SU-DHL-6 (cell line): ENCODE results near the gene MTMR4.

Source experiments
- H2AFZ ChIP-seq: fragments of 200-600 bp; sonication (generic); 2 replicates; pipeline ENCODE4 v1.6.1; 2014; ENCODE audit warnings: low read depth, mild to moderate bottlenecking, moderate library complexity, mixed read lengths, antibody characterized with exemption, low read length; ENCODE audit not compliant: severe bottlenecking
- H3F3A ChIP-seq: fragments of 200-600 bp; shearing (Covaris generic); 2 replicates; pipeline ENCODE4 v1.6.0; 2016; ENCODE audit warnings: antibody characterized with exemption, mild to moderate bottlenecking; ENCODE audit not compliant: insufficient read depth
- H3K27ac ChIP-seq: fragments of 200-600 bp; sonication (generic); 2 replicates; pipeline ENCODE4 v1.5.1; 2016; ENCODE audit warnings: low read depth, mild to moderate bottlenecking, low read length, moderate library complexity, mixed read lengths
- H3K27me3 ChIP-seq: fragments of 200-600 bp; sonication (generic), shearing (Covaris generic); 2 replicates; pipeline ENCODE4 v1.6.0; 2014; ENCODE audit warnings: mild to moderate bottlenecking, low read length
- H3K36me3 ChIP-seq: fragments of 200-600 bp; sonication (generic); 2 replicates; pipeline ENCODE4 v1.6.1; 2014; ENCODE audit warnings: mild to moderate bottlenecking, low read length, mixed read lengths
- H3K4me2 ChIP-seq: fragments of 300-600, 200-600 bp; shearing (Covaris generic), sonication (generic); 2 replicates; pipeline ENCODE4 v1.6.0; 2014; ENCODE audit warnings: low read length, low read depth, mild to moderate bottlenecking; ENCODE audit not compliant: poor library complexity, severe bottlenecking
- H3K4me3 ChIP-seq: fragments of 200-600 bp; sonication (generic); 2 replicates; pipeline ENCODE4 v1.5.1; 2014; ENCODE audit warnings: antibody characterized with exemption, low read length, mild to moderate bottlenecking, mixed read lengths; ENCODE audit not compliant: insufficient read depth, poor library complexity, severe bottlenecking
- H3K79me2 ChIP-seq: fragments of 200-600 bp; sonication (generic); 2 replicates; pipeline ENCODE4 v1.6.1; 2014; ENCODE audit warnings: mild to moderate bottlenecking, low read length, moderate library complexity; ENCODE audit not compliant: insufficient read depth
- H3K9ac ChIP-seq: fragments of 200-600 bp; sonication (generic); 2 replicates; pipeline ENCODE4 v1.7.0; 2014; ENCODE audit warnings: mild to moderate bottlenecking, low read length
- H3K9me2 ChIP-seq: fragments of 200-600 bp; sonication (generic); replicated peaks from 2 replicates; pipeline ENCODE4 v1.6.1; 2014; ENCODE audit warnings: low read length; ENCODE audit not compliant: insufficient read depth
- H3K9me3 ChIP-seq: fragments of 200-600 bp; sonication (generic); 2 replicates; pipeline ENCODE4 v1.6.1; 2014; ENCODE audit warnings: low read length, mixed read lengths; ENCODE audit not compliant: insufficient read depth
- H4K20me1 ChIP-seq: fragments of 200-600 bp; sonication (generic); 2 replicates; pipeline ENCODE4 v1.6.1; 2014; ENCODE audit warnings: low read depth, mild to moderate bottlenecking, antibody characterized with exemption, low read length, moderate library complexity, mixed read lengths
- EZH2phosphoT487 ChIP-seq: fragments of 200-600 bp; sonication (generic), shearing (Covaris generic); conservative IDR thresholded peaks from 2 replicates; pipeline ENCODE4 v1.6.1; 2018; ENCODE audit warnings: mild to moderate bottlenecking, antibody characterized with exemption, low read length, moderate library complexity, mixed read lengths
- TF ChIP-seq, protein P1 (sequence below): fragments of 200-600 bp; sonication (generic); IDR thresholded peaks from one replicate; pipeline ENCODE4 v1.5.1; 2017; ENCODE audit warnings: antibody characterized with exemption, mild to moderate bottlenecking, low read length, moderate library complexity; ENCODE audit not compliant: insufficient read depth, poor library complexity, severe bottlenecking

MTMR4 gene

DNA sequence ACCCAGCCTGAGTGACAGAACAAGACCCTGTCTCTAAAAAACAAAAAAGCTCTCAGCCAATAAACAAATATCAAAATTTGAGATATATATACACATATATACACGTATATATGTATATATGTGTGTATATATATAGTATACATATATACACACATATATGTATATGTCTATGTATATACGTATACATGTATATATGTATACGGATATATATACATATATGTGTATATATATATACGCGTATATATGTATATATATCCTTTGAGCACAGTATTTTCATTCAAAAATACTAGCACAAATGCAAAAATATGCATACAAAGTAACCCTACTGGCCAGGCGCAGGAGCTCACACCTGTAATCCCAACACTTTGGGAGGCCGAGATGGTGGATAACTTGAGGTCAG is 13.0 kb downstream of the MTMR4 start:
- peaks cover 16% of the 10 kb centered on the region for H3K36me3 ChIP-seq

DNA sequence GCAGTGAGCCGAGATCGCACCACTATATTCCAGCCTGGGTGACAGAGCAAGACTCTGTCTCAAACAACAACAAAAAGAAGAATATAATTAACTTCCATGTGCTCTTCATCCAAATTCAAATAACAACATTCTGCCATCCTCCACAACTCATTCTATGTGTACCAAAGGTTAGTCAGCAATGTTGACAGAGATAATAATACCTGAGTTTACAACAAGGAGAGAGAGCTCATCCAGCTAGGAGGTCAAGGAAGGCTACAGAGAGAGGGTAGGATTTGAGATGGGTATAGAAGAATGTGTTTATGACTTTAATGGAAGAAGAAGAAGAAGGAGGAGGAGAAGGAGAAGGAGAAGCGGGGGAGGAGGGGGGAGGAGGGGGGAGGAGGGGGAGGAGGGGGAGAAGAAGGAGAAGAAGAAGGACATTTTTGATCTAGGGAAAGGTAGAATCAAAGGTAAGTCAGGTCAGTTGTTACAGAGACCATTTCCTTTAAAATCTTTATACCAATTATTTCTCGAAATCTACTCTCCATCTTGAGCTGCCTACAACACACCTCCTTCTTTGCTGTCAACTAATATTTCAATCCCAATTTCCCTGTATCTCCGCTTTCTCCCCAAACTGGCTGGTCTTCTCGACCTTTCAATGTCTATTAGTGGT is 16.1 kb downstream of the MTMR4 start:
- Histone ChIP-seq H4K20me1 (no peaks in the 10 kb centered on the region), H3K4me3 (no peak overlapping the region), H3K9me2 (no peaks in the 10 kb centered on the region), H3K27ac (no peak overlapping the region), H3K9ac (no peak overlapping the region), H3K9me3 (no peaks in the 10 kb centered on the region), H3K79me2 (no peaks in the 10 kb centered on the region; the same call in 1 of the 2 replicates), H3K27me3 (no peaks in the 10 kb centered on the region), H2AFZ (no peak overlapping the region), H3F3A (no peaks in the 10 kb centered on the region), H3K4me2 (no peak overlapping the region), H3K36me3 (peaks cover 20% of the 10 kb centered on the region)
- TF ChIP-seq, protein P1, sequence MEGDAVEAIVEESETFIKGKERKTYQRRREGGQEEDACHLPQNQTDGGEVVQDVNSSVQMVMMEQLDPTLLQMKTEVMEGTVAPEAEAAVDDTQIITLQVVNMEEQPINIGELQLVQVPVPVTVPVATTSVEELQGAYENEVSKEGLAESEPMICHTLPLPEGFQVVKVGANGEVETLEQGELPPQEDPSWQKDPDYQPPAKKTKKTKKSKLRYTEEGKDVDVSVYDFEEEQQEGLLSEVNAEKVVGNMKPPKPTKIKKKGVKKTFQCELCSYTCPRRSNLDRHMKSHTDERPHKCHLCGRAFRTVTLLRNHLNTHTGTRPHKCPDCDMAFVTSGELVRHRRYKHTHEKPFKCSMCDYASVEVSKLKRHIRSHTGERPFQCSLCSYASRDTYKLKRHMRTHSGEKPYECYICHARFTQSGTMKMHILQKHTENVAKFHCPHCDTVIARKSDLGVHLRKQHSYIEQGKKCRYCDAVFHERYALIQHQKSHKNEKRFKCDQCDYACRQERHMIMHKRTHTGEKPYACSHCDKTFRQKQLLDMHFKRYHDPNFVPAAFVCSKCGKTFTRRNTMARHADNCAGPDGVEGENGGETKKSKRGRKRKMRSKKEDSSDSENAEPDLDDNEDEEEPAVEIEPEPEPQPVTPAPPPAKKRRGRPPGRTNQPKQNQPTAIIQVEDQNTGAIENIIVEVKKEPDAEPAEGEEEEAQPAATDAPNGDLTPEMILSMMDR = no peak
- TF ChIP-seq EZH2phosphoT487 = no peak

More for the DNA sequence above, 13.0 kb downstream of the MTMR4 start:
- Histone ChIP-seq H3K27me3 (no peaks in the 10 kb centered on the region), H3K9me3 (no peaks in the 10 kb centered on the region), H4K20me1 (no peaks in the 10 kb centered on the region), H3K4me3 (no peak overlapping the region), H2AFZ (no peak overlapping the region), H3K79me2 (no peaks in the 10 kb centered on the region; the same call in 1 of the 2 replicates), H3K27ac (no peak overlapping the region), H3K9ac (no peak overlapping the region), H3K4me2 (no peak overlapping the region), H3F3A (no peaks in the 10 kb centered on the region), H3K9me2 (no peaks in the 10 kb centered on the region)
- no peak for TF ChIP-seq EZH2phosphoT487
- TF ChIP-seq, protein P1 = no peak

GRCh38 chr17:58493506-58493905 is 20.9 kb downstream of the MTMR4 start:
- Histone ChIP-seq H3K36me3 (peaks cover 14% of the 10 kb centered on the region), H4K20me1 (no peaks in the 10 kb centered on the region)
- TF ChIP-seq, protein P1 = no peak
- no peak for TF ChIP-seq EZH2phosphoT487

More at GRCh38 chr17:58493506-58493905, 20.9 kb downstream of the MTMR4 start:
- Histone ChIP-seq H2AFZ (no peak overlapping the region), H3K9ac (no peak overlapping the region), H3K9me2 (no peaks in the 10 kb centered on the region), H3F3A (no peaks in the 10 kb centered on the region), H3K4me3 (no peak overlapping the region), H3K27me3 (no peaks in the 10 kb centered on the region), H3K79me2 (no peaks in the 10 kb centered on the region; the same call in 1 of the 2 replicates), H3K4me2 (no peak overlapping the region), H3K27ac (no peak overlapping the region), H3K9me3 (no peaks in the 10 kb centered on the region)
